BLaER1 (cell line): ENCODE data around the gene FOSB.

Experiments used
- H3K27ac ChIP-seq: shearing (Covaris generic); formaldehyde crosslinking; 2 replicates; pipeline ENCODE4 v1.8.1; 2022
- H3K27me3 ChIP-seq: shearing (Covaris generic); formaldehyde crosslinking; 2 replicates; pipeline ENCODE4 v1.8.1; 2022
- H3K36me3 ChIP-seq: shearing (Covaris generic); formaldehyde crosslinking; 2 replicates; pipeline ENCODE4 v1.8.1; 2022
- H3K4me1 ChIP-seq: shearing (Covaris generic); formaldehyde crosslinking; 2 replicates; pipeline ENCODE4 v1.8.1; 2022
- H3K4me2 ChIP-seq: shearing (Covaris generic); formaldehyde crosslinking; 2 replicates; pipeline ENCODE4 v1.8.1; 2022
- H3K4me3 ChIP-seq: shearing (Covaris generic); formaldehyde crosslinking; 2 replicates; pipeline ENCODE4 v1.8.1; 2022
- H3K9ac ChIP-seq: shearing (Covaris generic); formaldehyde crosslinking; 2 replicates; pipeline ENCODE4 v1.8.1; 2022
- H3K9me3 ChIP-seq: shearing (Covaris generic); formaldehyde crosslinking; 2 replicates; pipeline ENCODE4 v1.8.1; 2022
- H4K20me1 ChIP-seq: shearing (Covaris generic); formaldehyde crosslinking; 2 replicates; pipeline ENCODE4 v1.8.1; 2022
- Cebpa-rat ChIP-seq: shearing (Covaris generic); IDR thresholded peaks from 2 replicates; pipeline ENCODE4 v1.8.1; 2022

The FOSB gene

GRCh38 chr19:45464274-45464673 is 3.5 kb upstream of the FOSB start:
- H3K27ac ChIP-seq, result no peak overlapping the region
- 0 out of 2 replicates have a peak overlapping the region, but pooled peaks have one; percentile 38 for H3K4me2 ChIP-seq
- no peaks in the 10 kb centered on the region for H3K9me3 ChIP-seq
- no peak overlapping the region for H3K9ac ChIP-seq
- TF ChIP-seq Cebpa-rat, result no peak
- peaks cover 7% of the 10 kb centered on the region; the same call in 1 of the 2 replicates for H3K27me3 ChIP-seq
- H3K4me1 ChIP-seq, result peaks cover 58% of the 10 kb centered on the region
- H3K4me3 ChIP-seq, result no peak overlapping the region
- H4K20me1 ChIP-seq, result peaks cover 7% of the 10 kb centered on the region
- H3K36me3 ChIP-seq, result no peaks in the 10 kb centered on the region

- H3K36me3 ChIP-seq, result no peaks in the 10 kb centered on the region
- H3K27me3 ChIP-seq, result peaks cover 7% of the 10 kb centered on the region; the same call in 1 of the 2 replicates
- H3K9me3 ChIP-seq, result no peaks in the 10 kb centered on the region
- TF ChIP-seq Cebpa-rat, result no peak
- peaks cover 57% of the 10 kb centered on the region for H3K4me1 ChIP-seq
- peak overlapping the region; percentile 38 for H3K4me2 ChIP-seq
- H3K9ac ChIP-seq, result no peak overlapping the region
- no peak overlapping the region for H3K27ac ChIP-seq
- H4K20me1 ChIP-seq, result peaks cover 7% of the 10 kb centered on the region
- no peak overlapping the region for H3K4me3 ChIP-seq
These were observed 2.8 kb upstream of the FOSB start for GRCh38 chr19:45464852-45465441.

- no peak for TF ChIP-seq Cebpa-rat
- peak overlapping the region; percentile 63 for H3K9ac ChIP-seq
These were observed 711 bp upstream of the FOSB start for GRCh38 chr19:45467115-45467455.

DNA sequence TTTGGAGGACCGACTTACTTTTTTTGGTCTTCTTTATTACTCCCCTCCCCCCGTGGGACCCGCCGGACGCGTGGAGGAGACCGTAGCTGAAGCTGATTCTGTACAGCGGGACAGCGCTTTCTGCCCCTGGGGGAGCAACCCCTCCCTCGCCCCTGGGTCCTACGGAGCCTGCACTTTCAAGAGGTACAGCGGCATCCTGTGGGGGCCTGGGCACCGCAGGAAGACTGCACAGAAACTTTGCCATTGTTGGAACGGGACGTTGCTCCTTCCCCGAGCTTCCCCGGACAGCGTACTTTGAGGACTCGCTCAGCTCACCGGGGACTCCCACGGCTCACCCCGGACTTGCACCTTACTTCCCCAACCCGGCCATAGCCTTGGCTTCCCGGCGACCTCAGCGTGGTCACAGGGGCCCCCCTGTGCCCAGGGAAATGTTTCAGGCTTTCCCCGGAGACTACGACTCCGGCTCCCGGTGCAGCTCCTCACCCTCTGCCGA is 409 bp downstream of the FOSB start:
- Histone ChIP-seq H3K27ac (no peak overlapping the region), H4K20me1 (peaks cover 19% of the 10 kb centered on the region), H3K9me3 (no peaks in the 10 kb centered on the region), H3K4me1 (peaks cover 47% of the 10 kb centered on the region), H3K36me3 (no peaks in the 10 kb centered on the region), H3K27me3 (peaks cover 36% of the 10 kb centered on the region), H3K4me2 (peak overlapping the region; percentile 100), H3K9ac (peak overlapping the region; percentile 82), H3K4me3 (peak overlapping the region; percentile 81)
- TF ChIP-seq Cebpa-rat, result no peak

More at GRCh38 chr19:45467115-45467455, 711 bp upstream of the FOSB start:
- Histone ChIP-seq H3K27ac (0 out of 2 replicates have a peak overlapping the region, but pooled peaks have one; percentile 31), H3K27me3 (peaks cover 25% of the 10 kb centered on the region), H3K36me3 (no peaks in the 10 kb centered on the region), H3K4me3 (peak overlapping the region; percentile 81), H4K20me1 (peaks cover 11% of the 10 kb centered on the region), H3K4me2 (peak overlapping the region; percentile 100), H3K4me1 (peaks cover 47% of the 10 kb centered on the region), H3K9me3 (no peaks in the 10 kb centered on the region)

DNA sequence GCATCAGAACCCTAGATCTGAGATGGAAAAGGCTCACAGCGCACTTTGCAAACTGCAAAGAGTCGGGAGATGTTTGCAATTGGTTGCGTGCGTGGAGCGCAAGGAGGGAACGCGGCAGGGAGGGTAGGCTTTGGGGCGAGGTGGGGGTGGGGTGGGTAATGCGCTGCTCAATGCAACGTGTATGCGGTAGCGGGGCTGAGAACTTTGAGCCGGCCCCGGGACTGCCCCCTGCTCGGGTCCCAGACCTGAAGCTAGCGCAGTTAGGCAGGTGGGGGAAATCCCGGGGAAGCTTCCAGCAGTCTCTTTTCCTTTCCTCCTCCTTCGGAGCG is 971 bp downstream of the FOSB start:
- TF ChIP-seq Cebpa-rat, result no peak
- peaks cover 47% of the 10 kb centered on the region for H3K4me1 ChIP-seq
- peak overlapping the region; percentile 71; the same call in 1 of the 2 replicates for H3K27ac ChIP-seq
- H3K9me3 ChIP-seq, result no peaks in the 10 kb centered on the region
- peak overlapping the region; percentile 81 for H3K4me3 ChIP-seq
- H3K4me2 ChIP-seq, result peak overlapping the region; percentile 100
- H4K20me1 ChIP-seq, result peaks cover 19% of the 10 kb centered on the region
- H3K36me3 ChIP-seq, result no peaks in the 10 kb centered on the region
- H3K27me3 ChIP-seq, result peaks cover 41% of the 10 kb centered on the region
- H3K9ac ChIP-seq, result peak overlapping the region; percentile 82

DNA sequence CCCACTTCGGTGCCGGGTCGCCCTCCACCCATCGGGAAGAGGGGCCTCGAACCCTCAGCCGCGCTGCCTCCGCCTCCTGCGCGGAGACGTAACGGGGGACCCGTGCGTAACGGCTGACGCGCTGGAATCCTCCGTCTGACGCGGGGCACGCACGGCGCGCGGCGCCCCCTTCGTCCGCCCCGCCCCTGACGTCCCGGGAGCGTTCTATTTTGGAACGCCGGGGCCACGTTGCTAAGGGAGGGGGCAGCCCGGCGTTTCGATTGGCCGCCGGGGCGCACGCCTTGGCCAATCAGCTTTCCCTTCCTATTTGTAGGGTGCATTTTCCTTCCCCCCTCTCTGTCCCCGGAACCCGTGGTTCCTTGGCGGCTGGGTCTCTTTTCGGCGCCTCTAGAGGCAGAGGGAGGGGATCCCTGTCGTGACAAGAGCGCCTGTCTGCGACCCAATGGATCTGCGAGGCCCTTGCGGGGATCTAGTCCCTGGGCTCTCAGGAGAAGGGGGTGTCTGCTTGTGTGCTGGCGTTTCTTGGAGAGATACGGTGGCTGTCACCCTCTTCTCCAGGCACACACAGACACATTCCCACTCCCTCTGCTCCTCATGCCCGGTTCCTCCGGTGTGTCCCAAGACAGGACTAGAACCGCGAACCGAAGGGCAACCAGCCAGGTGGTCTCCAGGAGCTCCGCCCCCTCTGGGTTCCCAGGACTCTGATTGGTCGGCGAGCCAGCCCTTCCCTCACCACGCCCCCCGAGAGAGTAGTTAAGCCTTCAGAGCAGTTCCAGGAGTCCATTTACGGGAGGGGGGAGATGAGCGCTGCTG is 1.5 kb downstream of the FOSB start:
- peak overlapping the region; percentile 71 for H3K27ac ChIP-seq
- peak overlapping the region; percentile 82 for H3K9ac ChIP-seq
- peak overlapping the region; percentile 81 for H3K4me3 ChIP-seq
- peaks cover 19% of the 10 kb centered on the region for H4K20me1 ChIP-seq
- H3K36me3 ChIP-seq, result no peaks in the 10 kb centered on the region
- H3K4me1 ChIP-seq, result peaks cover 47% of the 10 kb centered on the region
- H3K27me3 ChIP-seq, result peaks cover 47% of the 10 kb centered on the region
- TF ChIP-seq Cebpa-rat, result no peak
- H3K9me3 ChIP-seq, result no peaks in the 10 kb centered on the region
- peak overlapping the region; percentile 100 for H3K4me2 ChIP-seq

DNA sequence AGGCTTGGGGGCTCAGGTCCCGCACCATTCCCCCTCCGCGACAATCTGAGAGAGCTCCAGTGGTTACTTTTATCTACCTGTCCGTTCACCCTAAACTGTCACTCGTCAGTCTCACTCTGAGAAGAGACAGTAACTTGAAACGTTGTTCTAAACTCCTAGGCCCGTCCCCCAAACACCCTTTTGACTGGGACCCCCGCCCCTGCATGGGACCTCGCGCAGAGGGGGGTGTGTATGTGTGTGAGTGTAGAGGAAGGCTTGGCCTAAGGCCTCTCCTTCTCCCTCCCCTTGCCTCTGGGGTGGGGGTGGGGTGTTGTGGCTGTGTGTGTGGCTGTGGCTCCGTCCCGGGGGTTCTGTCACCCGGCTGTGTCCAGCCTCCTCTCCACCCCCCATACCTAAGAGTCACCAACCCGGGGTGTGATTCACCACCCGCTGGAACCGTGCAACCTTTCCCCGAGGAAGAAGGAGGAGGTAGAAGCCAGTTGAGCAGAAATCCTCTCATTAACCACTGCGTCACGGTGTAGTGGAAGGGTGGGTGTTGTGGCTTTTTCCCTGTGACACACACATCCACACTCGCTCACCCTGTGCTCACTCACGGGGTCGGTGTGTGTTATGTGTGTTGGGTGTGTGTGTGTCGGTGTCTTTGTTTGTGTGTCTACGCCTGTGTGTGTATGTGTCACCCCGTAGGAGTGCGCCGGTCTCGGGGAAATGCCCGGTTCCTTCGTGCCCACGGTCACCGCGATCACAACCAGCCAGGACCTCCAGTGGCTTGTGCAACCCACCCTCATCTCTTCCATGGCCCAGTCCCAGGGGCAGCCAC is 2.4 kb downstream of the FOSB start:
- Histone ChIP-seq H3K4me3 (peak overlapping the region; percentile 81), H4K20me1 (peaks cover 19% of the 10 kb centered on the region), H3K9me3 (no peaks in the 10 kb centered on the region), H3K4me1 (peaks cover 39% of the 10 kb centered on the region), H3K9ac (peak overlapping the region; percentile 13; the same call in 1 of the 2 replicates), H3K36me3 (no peaks in the 10 kb centered on the region), H3K27me3 (peaks cover 55% of the 10 kb centered on the region), H3K27ac (no peak overlapping the region), H3K4me2 (peak overlapping the region; percentile 100)
- TF ChIP-seq Cebpa-rat, result no peak

DNA sequence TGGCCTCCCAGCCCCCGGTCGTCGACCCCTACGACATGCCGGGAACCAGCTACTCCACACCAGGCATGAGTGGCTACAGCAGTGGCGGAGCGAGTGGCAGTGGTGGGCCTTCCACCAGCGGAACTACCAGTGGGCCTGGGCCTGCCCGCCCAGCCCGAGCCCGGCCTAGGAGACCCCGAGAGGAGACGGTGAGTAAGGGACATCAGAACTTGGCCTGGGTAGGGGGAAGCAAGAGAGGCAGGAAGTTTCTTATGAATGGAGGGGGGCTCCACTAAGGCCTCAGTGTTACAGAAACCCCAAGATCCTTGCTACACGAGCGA is 2.9 kb downstream of the FOSB start:
- no peak for TF ChIP-seq Cebpa-rat
- Histone ChIP-seq H4K20me1 (peaks cover 19% of the 10 kb centered on the region), H3K4me2 (peak overlapping the region; percentile 100), H3K4me3 (no peak overlapping the region), H3K4me1 (peaks cover 36% of the 10 kb centered on the region), H3K27ac (no peak overlapping the region), H3K36me3 (no peaks in the 10 kb centered on the region), H3K9ac (no peak overlapping the region), H3K27me3 (peaks cover 61% of the 10 kb centered on the region), H3K9me3 (no peaks in the 10 kb centered on the region)

DNA sequence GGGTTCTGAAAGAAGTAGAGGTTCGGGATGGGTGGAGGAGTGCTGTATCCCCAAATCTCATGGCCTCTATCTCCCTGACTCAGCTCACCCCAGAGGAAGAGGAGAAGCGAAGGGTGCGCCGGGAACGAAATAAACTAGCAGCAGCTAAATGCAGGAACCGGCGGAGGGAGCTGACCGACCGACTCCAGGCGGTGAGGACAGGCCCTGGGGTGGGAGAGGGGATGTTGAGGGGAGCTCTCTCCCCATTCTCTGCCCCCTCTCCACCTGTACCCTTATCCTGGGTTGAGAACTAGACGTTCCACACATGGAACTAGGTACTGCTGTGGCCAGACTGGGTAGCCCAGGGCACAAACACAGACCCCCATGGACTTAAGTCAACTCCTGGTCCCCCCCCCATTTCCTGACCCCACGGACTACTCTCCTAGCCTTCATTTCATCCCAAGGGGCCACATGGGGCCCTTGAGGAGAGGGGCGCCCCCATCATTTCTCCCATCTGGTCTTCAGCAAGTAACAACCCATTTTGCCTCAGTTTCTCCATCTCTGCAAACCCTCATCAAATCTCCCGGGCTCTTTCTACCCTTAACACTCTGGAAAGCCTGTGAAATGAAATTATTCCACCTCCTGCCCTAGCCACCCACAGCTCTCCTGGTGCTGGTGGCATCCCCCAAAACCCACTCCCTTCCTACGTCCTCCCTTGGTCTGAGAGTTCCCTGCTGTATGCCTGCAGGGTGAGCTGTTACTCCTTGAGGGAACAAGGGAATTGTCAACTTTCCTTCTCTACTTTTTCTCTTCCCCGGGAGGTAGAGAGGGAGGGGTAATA is 3.5 kb downstream of the FOSB start:
- TF ChIP-seq Cebpa-rat, result no peak
- Histone ChIP-seq H4K20me1 (peaks cover 19% of the 10 kb centered on the region), H3K4me1 (peaks cover 41% of the 10 kb centered on the region), H3K9ac (no peak overlapping the region), H3K27ac (no peak overlapping the region), H3K27me3 (peaks cover 65% of the 10 kb centered on the region), H3K9me3 (no peaks in the 10 kb centered on the region), H3K36me3 (no peaks in the 10 kb centered on the region), H3K4me2 (0 out of 2 replicates have a peak overlapping the region, but pooled peaks have one; percentile 100), H3K4me3 (no peak overlapping the region)
